SU-DHL-6 (cell line): ENCODE measurements around the gene UBE4B.

ENCODE experiments used
- H2AFZ ChIP-seq: fragments of 200-600 bp; sonication (generic); 2 replicates; pipeline ENCODE4 v1.6.1; 2014; ENCODE audit warnings: low read depth, mild to moderate bottlenecking, moderate library complexity, mixed read lengths, antibody characterized with exemption, low read length; ENCODE audit not compliant: severe bottlenecking
- H3F3A ChIP-seq: fragments of 200-600 bp; shearing (Covaris generic); 2 replicates; pipeline ENCODE4 v1.6.0; 2016; ENCODE audit warnings: antibody characterized with exemption, mild to moderate bottlenecking; ENCODE audit not compliant: insufficient read depth
- H3K27ac ChIP-seq: fragments of 200-600 bp; sonication (generic); 2 replicates; pipeline ENCODE4 v1.5.1; 2016; ENCODE audit warnings: low read depth, mild to moderate bottlenecking, low read length, moderate library complexity, mixed read lengths
- H3K27me3 ChIP-seq: fragments of 200-600 bp; sonication (generic), shearing (Covaris generic); 2 replicates; pipeline ENCODE4 v1.6.0; 2014; ENCODE audit warnings: mild to moderate bottlenecking, low read length
- H3K36me3 ChIP-seq: fragments of 200-600 bp; sonication (generic); 2 replicates; pipeline ENCODE4 v1.6.1; 2014; ENCODE audit warnings: mild to moderate bottlenecking, low read length, mixed read lengths
- H3K4me2 ChIP-seq: fragments of 300-600, 200-600 bp; shearing (Covaris generic), sonication (generic); 2 replicates; pipeline ENCODE4 v1.6.0; 2014; ENCODE audit warnings: low read length, low read depth, mild to moderate bottlenecking; ENCODE audit not compliant: poor library complexity, severe bottlenecking
- H3K4me3 ChIP-seq: fragments of 200-600 bp; sonication (generic); 2 replicates; pipeline ENCODE4 v1.5.1; 2014; ENCODE audit warnings: antibody characterized with exemption, low read length, mild to moderate bottlenecking, mixed read lengths; ENCODE audit not compliant: insufficient read depth, poor library complexity, severe bottlenecking
- H3K79me2 ChIP-seq: fragments of 200-600 bp; sonication (generic); 2 replicates; pipeline ENCODE4 v1.6.1; 2014; ENCODE audit warnings: mild to moderate bottlenecking, low read length, moderate library complexity; ENCODE audit not compliant: insufficient read depth
- H3K9ac ChIP-seq: fragments of 200-600 bp; sonication (generic); 2 replicates; pipeline ENCODE4 v1.7.0; 2014; ENCODE audit warnings: mild to moderate bottlenecking, low read length
- H3K9me2 ChIP-seq: fragments of 200-600 bp; sonication (generic); replicated peaks from 2 replicates; pipeline ENCODE4 v1.6.1; 2014; ENCODE audit warnings: low read length; ENCODE audit not compliant: insufficient read depth
- H3K9me3 ChIP-seq: fragments of 200-600 bp; sonication (generic); 2 replicates; pipeline ENCODE4 v1.6.1; 2014; ENCODE audit warnings: low read length, mixed read lengths; ENCODE audit not compliant: insufficient read depth
- H4K20me1 ChIP-seq: fragments of 200-600 bp; sonication (generic); 2 replicates; pipeline ENCODE4 v1.6.1; 2014; ENCODE audit warnings: low read depth, mild to moderate bottlenecking, antibody characterized with exemption, low read length, moderate library complexity, mixed read lengths
- CTCF ChIP-seq: fragments of 200-600 bp; sonication (generic); IDR thresholded peaks from one replicate; pipeline ENCODE4 v1.5.1; 2017; ENCODE audit warnings: antibody characterized with exemption, mild to moderate bottlenecking, low read length, moderate library complexity; ENCODE audit not compliant: insufficient read depth, poor library complexity, severe bottlenecking
- EZH2phosphoT487 ChIP-seq: fragments of 200-600 bp; sonication (generic), shearing (Covaris generic); conservative IDR thresholded peaks from 2 replicates; pipeline ENCODE4 v1.6.1; 2018; ENCODE audit warnings: mild to moderate bottlenecking, antibody characterized with exemption, low read length, moderate library complexity, mixed read lengths

UBE4B gene

GRCh38 chr1:10046356-10047085 lies 13.8 kb downstream of the UBE4B start:
- TF ChIP-seq EZH2phosphoT487, result no peak
- TF ChIP-seq CTCF, result no peak
- H3K4me2 ChIP-seq, result no peak overlapping the region
- no peaks in the 10 kb centered on the region for H3K9me2 ChIP-seq
- H3K27ac ChIP-seq, result no peak overlapping the region
- no peaks in the 10 kb centered on the region for H3K27me3 ChIP-seq
- H3K9ac ChIP-seq, result no peak overlapping the region
- no peaks in the 10 kb centered on the region for H4K20me1 ChIP-seq
- no peak overlapping the region for H3K4me3 ChIP-seq
- H3K36me3 ChIP-seq, result no peaks in the 10 kb centered on the region
- peaks cover 39% of the 10 kb centered on the region for H3K79me2 ChIP-seq
- H3K9me3 ChIP-seq, result no peaks in the 10 kb centered on the region
- H2AFZ ChIP-seq, result no peak overlapping the region
- no peaks in the 10 kb centered on the region for H3F3A ChIP-seq

DNA sequence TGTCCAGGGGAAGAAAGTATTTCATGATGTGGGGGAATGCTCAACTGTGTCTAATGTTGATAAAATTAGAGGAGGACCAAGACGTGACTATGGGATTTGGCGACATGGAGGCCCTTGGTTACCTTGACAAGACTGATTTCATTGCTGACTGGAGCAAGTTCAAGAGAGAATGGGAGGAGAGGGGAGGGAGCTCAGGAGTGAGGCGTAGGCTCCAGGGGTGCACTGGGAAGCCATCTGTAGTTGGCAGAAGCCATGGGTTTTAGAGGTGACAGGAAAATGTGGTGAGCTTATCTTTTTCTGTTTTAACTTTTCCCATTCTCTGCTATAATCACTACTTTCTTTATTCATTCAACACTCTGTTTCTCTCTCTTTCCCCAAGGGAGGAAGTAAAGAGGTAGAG lies 15.8 kb downstream of the UBE4B start:
- H2AFZ ChIP-seq, result no peak overlapping the region
- H3K4me2 ChIP-seq, result no peak overlapping the region
- H3K79me2 ChIP-seq, result peaks cover 36% of the 10 kb centered on the region

GRCh38 chr1:10050611-10051010 lies 17.9 kb downstream of the UBE4B start:
- H3K27ac ChIP-seq, result no peak overlapping the region
- H2AFZ ChIP-seq, result no peak overlapping the region
- H3K27me3 ChIP-seq, result no peaks in the 10 kb centered on the region
- no peak overlapping the region for H3K9ac ChIP-seq
- no peak overlapping the region for H3K4me2 ChIP-seq
- no peaks in the 10 kb centered on the region for H3K9me3 ChIP-seq
- H4K20me1 ChIP-seq, result no peaks in the 10 kb centered on the region
- TF ChIP-seq CTCF, result no peak
- TF ChIP-seq EZH2phosphoT487, result no peak
- H3F3A ChIP-seq, result no peaks in the 10 kb centered on the region
- no peaks in the 10 kb centered on the region for H3K9me2 ChIP-seq
- H3K4me3 ChIP-seq, result no peak overlapping the region
- H3K79me2 ChIP-seq, result peaks cover 28% of the 10 kb centered on the region
- H3K36me3 ChIP-seq, result no peaks in the 10 kb centered on the region

More for the DNA sequence above, 15.8 kb downstream of the UBE4B start:
- H3K27me3 ChIP-seq, result no peaks in the 10 kb centered on the region
- H3K36me3 ChIP-seq, result no peaks in the 10 kb centered on the region
- no peaks in the 10 kb centered on the region for H3K9me2 ChIP-seq
- no peaks in the 10 kb centered on the region for H3K9me3 ChIP-seq
- H3K9ac ChIP-seq, result no peak overlapping the region
- no peaks in the 10 kb centered on the region for H3F3A ChIP-seq
- H3K27ac ChIP-seq, result no peak overlapping the region
- no peak overlapping the region for H3K4me3 ChIP-seq
- TF ChIP-seq EZH2phosphoT487 (no peak), CTCF (no peak)
- no peaks in the 10 kb centered on the region for H4K20me1 ChIP-seq
